H1 (cell line): ENCODE measurements around the gene FAM83F. TPM values are rescaled to one million over a fixed set of nuclear protein-coding genes. Genes with fewer than 3 reads are reported as not detected.
A peak's percentile ranks its signal among the peaks of the same experiment; 100 is the strongest.

Experiments used
- CTCF ChIA-PET: fragments of 300-600 bp; sonication (Branson Sonifier 250); formaldehyde crosslinking; loops from one replicate; lab custom pipeline; 2021; ENCODE audit not compliant: partially characterized antibody; lab: Charles Lee
- POLR2A ChIA-PET: fragments of 300-600 bp; sonication (Branson Sonifier 250); formaldehyde crosslinking; loops from one replicate; lab custom pipeline; 2021; ENCODE audit warnings: inconsistent platforms; ENCODE audit not compliant: partially characterized antibody; lab: Charles Lee
- DNase-seq, 2 experiments: peaks; one replicate each; pipeline versions ENCODE4 v3.0.0 to v3.0.0-alpha.2; 2010 to 2022; ENCODE audit warnings: low spot score in 2 of 2, low read depth in 1 of 2, mixed read lengths in 1 of 2
- FAIRE-seq: peaks from 2 replicates; lab custom pipeline; 2011; peaks lifted over from hg19 to GRCh38; lab: Jason Lieb, UNC
- H2AFZ ChIP-seq: 2 replicates; pipeline ENCODE4 v1.8.1; 2012; ENCODE audit warnings: low read length, inconsistent platforms
- H2AK5ac ChIP-seq: 2 replicates; pipeline ENCODE4 v1.6.1; 2013; ENCODE audit warnings: low read depth, low read length
- H2BK120ac ChIP-seq: replicated peaks from 2 replicates; pipeline ENCODE3; 2013; ENCODE audit warnings: low read depth, low read length, inconsistent platforms
- H2BK12ac ChIP-seq: 2 replicates; pipeline ENCODE4 v1.6.1; 2013; ENCODE audit warnings: low read depth, low read length
- H2BK15ac ChIP-seq: 2 replicates; pipeline ENCODE4 v1.6.1; 2013; ENCODE audit warnings: low read length
- H2BK20ac ChIP-seq: 2 replicates; pipeline ENCODE4 v1.6.1; 2013; ENCODE audit warnings: low read length
- H2BK5ac ChIP-seq: 2 replicates; pipeline ENCODE4 v1.6.1; 2013; ENCODE audit warnings: low read depth, low read length
- H3K14ac ChIP-seq: 2 replicates; pipeline ENCODE4 v1.6.1; 2013; ENCODE audit warnings: inconsistent platforms; ENCODE audit not compliant: insufficient read length
- H3K18ac ChIP-seq: 2 replicates; pipeline ENCODE4 v1.6.1; 2013; ENCODE audit warnings: low read length; ENCODE audit errors: extremely low read depth
- H3K23ac ChIP-seq: 2 replicates; pipeline ENCODE4 v1.6.1; 2013; ENCODE audit warnings: inconsistent platforms; ENCODE audit not compliant: insufficient read length
- H3K23me2 ChIP-seq: 2 replicates; pipeline ENCODE4 v1.6.1; 2013; ENCODE audit warnings: low read depth, low read length
- H3K27ac ChIP-seq: 2 replicates; pipeline ENCODE4 v1.6.1; 2011; ENCODE audit warnings: low read depth, low read length, inconsistent platforms
- H3K27me3 ChIP-seq, 4 experiments: replicated peaks in 1 of 4; 1 replicate in 1 of 4; 2 replicates in 3 of 4; pipeline versions ENCODE4 v1.6.1 to v1.8.1; 2011 to 2013; ENCODE audit warnings: low read length in 3 of 4, mild to moderate bottlenecking in 3 of 4, inconsistent platforms in 2 of 4, mixed read lengths in 2 of 4, moderate library complexity in 1 of 4; ENCODE audit not compliant: control insufficient read depth in 3 of 4, insufficient read depth in 3 of 4; ENCODE audit errors: extremely low read depth in 1 of 4
- H3K36me3 ChIP-seq, 4 experiments: 2 replicates each; pipeline versions ENCODE4 v1.6.1 to v1.8.1; 2011 to 2013; ENCODE audit warnings: mild to moderate bottlenecking in 4 of 4, low read length in 3 of 4, moderate library complexity in 2 of 4, control low read depth in 1 of 4, inconsistent platforms in 1 of 4; ENCODE audit not compliant: insufficient read depth in 4 of 4, control insufficient read depth in 2 of 4
- H3K4ac ChIP-seq: replicated peaks from 2 replicates; pipeline ENCODE3; 2013; ENCODE audit warnings: low read length, low read depth, mixed read lengths, inconsistent platforms; ENCODE audit not compliant: insufficient read length
- H3K4me1 ChIP-seq, 4 experiments: replicated peaks in 1 of 4; 1 replicate in 1 of 4; 2 replicates in 3 of 4; pipeline versions ENCODE4 v1.6.1 to v1.8.1; 2011 to 2013; ENCODE audit warnings: low read length in 3 of 4, inconsistent platforms in 2 of 4, mixed read lengths in 1 of 4; ENCODE audit not compliant: insufficient read depth in 4 of 4, control insufficient read depth in 3 of 4
- H3K4me2 ChIP-seq, 2 experiments: 2 replicates each; pipeline versions ENCODE4 v1.6.1 to v1.8.1; 2011 to 2013; ENCODE audit warnings: low read depth in 2 of 2, low read length in 2 of 2, control low read depth in 1 of 2, inconsistent platforms in 1 of 2, mild to moderate bottlenecking in 1 of 2; ENCODE audit not compliant: insufficient read depth in 1 of 2
- H3K4me3 ChIP-seq, 4 experiments: fragments of 200-600, 300-600 bp in 1 of 4; sonication (generic), shearing (Covaris generic), sonication (Bioruptor Twin) in 1 of 4; 2 replicates each; pipeline versions ENCODE4 v1.5.1 to v1.8.1; 2011 to 2016; ENCODE audit warnings: low read length in 4 of 4, low read depth in 3 of 4, control low read depth in 2 of 4, inconsistent platforms in 2 of 4, mild to moderate bottlenecking in 2 of 4, mixed read lengths in 1 of 4, moderate library complexity in 1 of 4; ENCODE audit not compliant: insufficient read depth in 2 of 4; ENCODE audit errors: extremely low read depth in 1 of 4
- H3K56ac ChIP-seq: replicated peaks from 2 replicates; pipeline ENCODE3; 2013; ENCODE audit warnings: low read depth, mild to moderate bottlenecking, mixed read lengths, low read length, inconsistent platforms; ENCODE audit not compliant: insufficient read length
- H3K79me1 ChIP-seq: 2 replicates; pipeline ENCODE4 v1.6.1; 2013; ENCODE audit warnings: low read depth, low read length, control low read depth
- H3K79me2 ChIP-seq, 2 experiments: 2 replicates each; pipeline versions ENCODE4 v1.6.1 to v1.8.1; 2012 to 2013; ENCODE audit warnings: low read length in 2 of 2, mild to moderate bottlenecking in 2 of 2, inconsistent platforms in 1 of 2; ENCODE audit not compliant: insufficient read depth in 2 of 2, control insufficient read depth in 1 of 2
- H3K9ac ChIP-seq, 4 experiments: replicated peaks in 1 of 4; 1 replicate in 1 of 4; 2 replicates in 3 of 4; pipeline versions ENCODE4 v1.6.1 to v1.8.1; 2011 to 2013; ENCODE audit warnings: low read depth in 3 of 4, low read length in 3 of 4, control low read depth in 2 of 4, mild to moderate bottlenecking in 2 of 4, moderate library complexity in 2 of 4, inconsistent platforms in 1 of 4; ENCODE audit errors: extremely low read depth in 1 of 4
- H3K9me3 ChIP-seq, 2 experiments: 2 replicates each; pipeline versions ENCODE4 v1.6.1 to v1.8.1; 2012 to 2013; ENCODE audit warnings: mild to moderate bottlenecking in 2 of 2, moderate library complexity in 2 of 2, control low read depth in 1 of 2, inconsistent platforms in 1 of 2, low read depth in 1 of 2, low read length in 1 of 2, mixed read lengths in 1 of 2; ENCODE audit not compliant: insufficient read depth in 2 of 2
- H4K20me1 ChIP-seq, 2 experiments: replicated peaks in 1 of 2; 2 replicates each; pipeline versions ENCODE3 to v1.8.1; 2011 to 2013; ENCODE audit warnings: inconsistent platforms in 2 of 2, low read length in 2 of 2, mild to moderate bottlenecking in 1 of 2; ENCODE audit not compliant: insufficient read depth in 2 of 2, control insufficient read depth in 1 of 2
- H4K5ac ChIP-seq: 2 replicates; pipeline ENCODE4 v1.6.1; 2013; ENCODE audit warnings: low read length, low read depth, mixed read lengths, inconsistent platforms; ENCODE audit not compliant: insufficient read length
- H4K8ac ChIP-seq: 2 replicates; pipeline ENCODE4 v1.8.0; 2013; ENCODE audit warnings: mild to moderate bottlenecking, moderate library complexity, low read length, inconsistent platforms; ENCODE audit not compliant: insufficient read depth; ENCODE audit errors: extremely low read depth
- H4K91ac ChIP-seq: replicated peaks from 2 replicates; pipeline ENCODE3; 2013; ENCODE audit warnings: low read length, mixed read lengths, inconsistent platforms; ENCODE audit not compliant: insufficient read length
- BACH1 ChIP-seq: IDR thresholded peaks from 2 replicates; pipeline ENCODE4 v1.6.1; 2012; ENCODE audit warnings: low read length, improper control_type of control experiment
- BRCA1 ChIP-seq: IDR thresholded peaks from 2 replicates; pipeline ENCODE4 v1.6.1; 2012; ENCODE audit warnings: low read depth, low read length, improper control_type of control experiment
- EZH2 ChIP-seq: fragments of 200-600 bp; sonication (generic); IDR thresholded peaks from 2 replicates; pipeline ENCODE4 v1.7.1; 2012; ENCODE audit warnings: low read depth, mild to moderate bottlenecking, moderate library complexity, low read length, inconsistent platforms; ENCODE audit not compliant: severe bottlenecking
- MAX ChIP-seq: IDR thresholded peaks from 2 replicates; pipeline ENCODE4 v1.6.1; 2012; ENCODE audit warnings: inconsistent platforms
- NRF1 ChIP-seq: IDR thresholded peaks from 2 replicates; pipeline ENCODE4 v1.6.1; 2011; ENCODE audit warnings: mild to moderate bottlenecking, low read depth, low read length, improper control_type of control experiment
- PHF8 ChIP-seq: fragments of 200-600 bp; sonication (generic); conservative IDR thresholded peaks from 2 replicates; pipeline ENCODE4 v1.7.1; 2012; ENCODE audit warnings: low read depth, mild to moderate bottlenecking, inconsistent platforms, low read length, moderate library complexity
- POLR2A ChIP-seq, 2 experiments: IDR thresholded peaks; 1 replicate in 1 of 2; 2 replicates in 1 of 2; pipeline ENCODE4 v1.6.1; 2011; ENCODE audit warnings: low read depth in 2 of 2, low read length in 2 of 2, mild to moderate bottlenecking in 2 of 2; ENCODE audit errors: control extremely low read depth in 1 of 2
- SP1 ChIP-seq: IDR thresholded peaks from 2 replicates; pipeline ENCODE4 v1.6.1; 2011; ENCODE audit warnings: low read depth, low read length
- WGBS, 2 experiments: shearing (Covaris generic) in 1 of 2; methylation state at CpG; one replicate each; pipeline versions ENCODE4 v1.1.6 to v1.1.7; 2013 to 2015; ENCODE audit warnings: low lambda C conversion rate in 2 of 2, mixed read lengths in 2 of 2, inconsistent platforms in 1 of 2, low coverage in 1 of 2, missing lambda C conversion rate in 1 of 2; ENCODE audit not compliant: insufficient replicate concordance in 2 of 2, insufficient coverage in 1 of 2, insufficient read length in 1 of 2; ENCODE audit errors: extremely low coverage in 1 of 2, missing lambda C conversion rate in 1 of 2; 5-methylcytosine and 5-hydroxymethylcytosine counted together
- polyA plus RNA-seq, 7 experiments: library from polyadenylated mRNA; depleted of rRNA in 3 of 7; stranded (reverse) in 5 of 7; unstranded in 2 of 7; fragments of >200 nt in 5 of 7; fragments of 200-250 nt in 2 of 7; gene quantifications; 1 replicate in 5 of 7; 2 replicates in 1 of 7; 4 replicates in 1 of 7; pipeline versions ENCODE4 v1.2.1 to v1.2.3, GENCODE V29; 2011 to 2013; ENCODE audit warnings: missing spikeins in 2 of 7, mixed read lengths in 2 of 7
- total RNA-seq: library from RNA; stranded (reverse); fragmentation: NEBNext Ultra II Directional; extraction: Animal tissue kit (Norgen Biotek cat#: 25700); gene quantifications from 2 replicates; pipeline ENCODE4 v1.2.1, GENCODE V29; 2021

The FAM83F gene
- total and polyA plus RNA-seq, 2 of the 8 experiments (the other 6 are each of a cell fraction or from before 2014, with no cell fraction given), result 8.6 to 18.9 TPM

- Histone ChIP-seq H2BK12ac (no peak overlapping the region), H3K79me2 (no peaks in the 10 kb centered on the region), H3K27me3 (peaks cover 0 to 7% (median 0%) of the 10 kb centered on the region in 4 experiments; a peak in 3 of 7 replicates), H2BK20ac (0 out of 2 replicates have a peak overlapping the region, but pooled peaks have one; percentile 67), H3K4me1 (peaks cover 0 to 6% (median 3%) of the 10 kb centered on the region in 4 experiments; a peak in 4 of 7 replicates), H3K23me2 (no peaks in the 10 kb centered on the region), H3K4me2 (no peak overlapping the region), H3K14ac (no peak overlapping the region), H3K18ac (no peak overlapping the region), H4K8ac (no peak overlapping the region), H3K4me3 (no peak overlapping the region), H4K20me1 (no peaks in the 10 kb centered on the region), H2BK120ac (no peak overlapping the region), H3K9ac (no peak overlapping the region), H2BK5ac (peak overlapping the region; percentile 37; the same call in 1 of the 2 replicates), H3K4ac (no peak overlapping the region), H3K27ac (no peak overlapping the region), H3K23ac (no peak overlapping the region), H2AK5ac (no peak overlapping the region), H3K56ac (no peak overlapping the region), H2AFZ (no peak overlapping the region), H3K79me1 (no peaks in the 10 kb centered on the region), H4K5ac (no peak overlapping the region), H3K36me3 (no peaks in the 10 kb centered on the region), H3K9me3 (no peaks in the 10 kb centered on the region), H2BK15ac (peak overlapping the region; percentile 12; the same call in 1 of the 2 replicates), H4K91ac (no peak overlapping the region)
- WGBS, 2 experiments, result 80% methylated on average over 11 of the region's 11 CpGs; no CpG with 5 or more reads in 1 of the 2 experiments
- TF ChIP-seq POLR2A (IDR thresholded peaks at IDR 0.05; ENCODE audit: control extremely low read depth in 1 of 2, low read depth in 2 of 2, low read length in 2 of 2) (no peak), BACH1 (no peak), NRF1 (no peak), PHF8 (no peak), EZH2 (no peak), BRCA1 (no peak), SP1 (no peak), MAX (no peak)
- ChIA-PET CTCF (interaction anchor here (0.7 to 7.9 kb wide), 5 partner anchors 9 to 407 kb away, joined by 3 to 66 read pairs (median 4); no protein-coding TSS in a partner anchor), POLR2A (no interaction called here)
- DNase-seq (peak in 1 of 2 experiments; percentile 57), FAIRE-seq (no peak)
Measured at GRCh38 chr22:39958949-39959639, 35.7 kb upstream of the FAM83F start.
